Mesothelial cell of epicardium (in vitro differentiated cells): Measurements from ENCODE around the gene TEX29. TPM values are rescaled to one million over a fixed set of nuclear protein-coding genes. Genes with fewer than 3 reads are reported as not detected.

Source experiments
- DNase-seq, 2 experiments: peaks; one replicate each; pipeline ENCODE4 v3.0.0; 2021; ENCODE audit warnings: low spot score in 2 of 2; ENCODE audit not compliant: unreplicated experiment in 2 of 2
- H3K27ac Mint-ChIP-seq: 2 replicates; pipeline ENCODE4 v1.8.0; 2021; ENCODE audit warnings: mixed read lengths
- H3K27me3 Mint-ChIP-seq: 2 replicates; pipeline ENCODE4 v1.8.0; 2021; ENCODE audit warnings: low read depth, mixed read lengths
- H3K36me3 Mint-ChIP-seq: 2 replicates; pipeline ENCODE4 v1.8.0; 2021; ENCODE audit warnings: mixed read lengths
- H3K4me1 Mint-ChIP-seq: 2 replicates; pipeline ENCODE4 v1.8.0; 2021; ENCODE audit warnings: mixed read lengths
- H3K4me3 Mint-ChIP-seq: 2 replicates; pipeline ENCODE4 v1.8.0; 2021; ENCODE audit warnings: mild to moderate bottlenecking, moderate library complexity, mixed read lengths
- H3K9me3 Mint-ChIP-seq: 2 replicates; pipeline ENCODE4 v1.8.0; 2021; ENCODE audit warnings: mixed read lengths
- total RNA-seq: library from RNA; stranded (reverse); gene quantifications from 3 replicates; pipeline ENCODE4 v1.2.1, GENCODE V29; 2021
- TF ChIP-seq, protein P1 (sequence below): fragments of 200-600 bp; sonication (generic); IDR thresholded peaks from one replicate; pipeline ENCODE4 v1.5.0; 2021; ENCODE audit warnings: antibody characterized with exemption; ENCODE audit not compliant: unreplicated experiment

The TEX29 gene
- total RNA-seq, 1 donor from 2014 or later: 0.45 TPM

DNA sequence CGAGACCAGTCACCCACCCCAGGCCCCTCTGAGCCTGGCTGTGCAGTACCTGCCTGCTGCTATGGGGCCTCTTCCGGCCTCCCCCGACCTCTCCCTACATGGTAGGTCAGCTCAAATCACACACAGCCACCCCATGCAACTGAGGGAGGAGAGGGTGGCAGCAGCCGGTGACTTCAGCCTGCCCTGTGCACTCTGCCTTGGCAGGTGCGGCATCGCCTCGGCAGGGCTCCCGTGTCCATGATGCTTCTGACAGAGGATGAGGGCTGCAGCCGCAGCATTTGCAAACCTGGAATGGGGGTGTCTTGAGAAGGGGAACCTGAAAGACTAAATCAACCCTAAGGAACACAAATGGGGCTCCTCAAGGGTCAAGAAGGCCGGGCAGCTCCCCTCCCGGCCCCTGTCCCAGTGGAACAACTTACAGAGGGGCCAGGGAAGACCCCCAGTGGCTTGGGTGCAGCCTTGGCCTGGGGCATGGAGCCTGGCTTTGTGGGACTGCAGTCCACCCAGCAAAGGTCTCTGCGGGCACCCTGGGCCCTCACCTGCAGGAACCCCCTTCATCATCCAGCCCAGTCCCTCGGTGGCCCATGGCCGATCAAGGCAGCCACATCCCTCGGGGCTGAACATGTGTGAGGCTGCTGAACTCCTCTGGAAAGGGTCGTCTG lies 6.7 kb downstream of the TEX29 start:
- Mint-ChIP-seq H3K9me3 (peaks cover 4% of the 10 kb centered on the region), H3K4me1 (peaks cover 2% of the 10 kb centered on the region), H3K4me3 (no peak overlapping the region), H3K27ac (no peak overlapping the region), H3K36me3 (no peaks in the 10 kb centered on the region), H3K27me3 (no peaks in the 10 kb centered on the region)
- TF ChIP-seq, protein P1, sequence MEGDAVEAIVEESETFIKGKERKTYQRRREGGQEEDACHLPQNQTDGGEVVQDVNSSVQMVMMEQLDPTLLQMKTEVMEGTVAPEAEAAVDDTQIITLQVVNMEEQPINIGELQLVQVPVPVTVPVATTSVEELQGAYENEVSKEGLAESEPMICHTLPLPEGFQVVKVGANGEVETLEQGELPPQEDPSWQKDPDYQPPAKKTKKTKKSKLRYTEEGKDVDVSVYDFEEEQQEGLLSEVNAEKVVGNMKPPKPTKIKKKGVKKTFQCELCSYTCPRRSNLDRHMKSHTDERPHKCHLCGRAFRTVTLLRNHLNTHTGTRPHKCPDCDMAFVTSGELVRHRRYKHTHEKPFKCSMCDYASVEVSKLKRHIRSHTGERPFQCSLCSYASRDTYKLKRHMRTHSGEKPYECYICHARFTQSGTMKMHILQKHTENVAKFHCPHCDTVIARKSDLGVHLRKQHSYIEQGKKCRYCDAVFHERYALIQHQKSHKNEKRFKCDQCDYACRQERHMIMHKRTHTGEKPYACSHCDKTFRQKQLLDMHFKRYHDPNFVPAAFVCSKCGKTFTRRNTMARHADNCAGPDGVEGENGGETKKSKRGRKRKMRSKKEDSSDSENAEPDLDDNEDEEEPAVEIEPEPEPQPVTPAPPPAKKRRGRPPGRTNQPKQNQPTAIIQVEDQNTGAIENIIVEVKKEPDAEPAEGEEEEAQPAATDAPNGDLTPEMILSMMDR: no peak
- DNase-seq: no peak

DNA sequence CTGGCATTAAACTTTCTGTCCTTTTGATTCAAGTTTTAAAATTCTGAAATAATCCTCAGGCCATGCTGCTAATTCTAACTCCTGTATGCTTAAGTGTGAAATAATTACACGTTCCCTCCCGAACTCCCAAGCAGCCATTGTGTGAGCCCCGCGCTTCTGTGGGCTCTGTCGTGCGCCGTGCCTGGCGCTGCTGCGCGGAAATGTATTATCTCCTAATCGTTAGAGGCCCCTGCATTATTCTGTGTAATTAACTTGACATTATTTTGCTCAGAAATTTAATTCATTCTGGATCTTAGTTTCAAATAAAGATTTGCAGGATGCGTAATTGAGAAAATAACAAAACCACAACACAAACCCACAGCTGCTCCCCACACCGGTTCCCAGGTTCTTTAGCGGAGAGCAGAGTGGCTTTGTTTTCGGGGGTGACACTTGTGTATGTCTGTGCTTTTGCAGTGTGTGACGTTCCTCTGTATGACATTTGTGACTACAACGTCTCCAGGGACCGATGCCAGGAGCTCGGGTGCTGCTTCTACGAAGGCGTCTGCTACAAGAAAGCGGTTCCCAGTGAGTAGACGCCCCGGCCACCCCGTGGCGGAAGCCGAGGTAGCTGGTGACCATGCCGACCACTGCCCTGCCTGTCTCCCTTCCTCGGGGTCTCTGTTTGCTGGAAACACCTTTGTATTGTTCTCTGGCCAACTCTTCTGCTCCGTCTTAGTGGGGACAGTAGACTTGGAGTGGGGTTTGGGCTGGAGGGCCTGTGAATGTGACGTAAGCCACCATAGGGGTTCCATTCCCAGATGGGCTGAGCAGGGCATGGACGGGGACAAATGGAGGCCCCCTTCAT lies 7.5 kb downstream of the TEX29 start:
- H3K27ac Mint-ChIP-seq: no peak overlapping the region
- H3K4me3 Mint-ChIP-seq: no peak overlapping the region
- peaks cover 2% of the 10 kb centered on the region for H3K4me1 Mint-ChIP-seq
- TF ChIP-seq, protein P1: no peak
- no peak for DNase-seq
- H3K27me3 Mint-ChIP-seq: no peaks in the 10 kb centered on the region
- peaks cover 11% of the 10 kb centered on the region for H3K9me3 Mint-ChIP-seq
- H3K36me3 Mint-ChIP-seq: no peaks in the 10 kb centered on the region

DNA sequence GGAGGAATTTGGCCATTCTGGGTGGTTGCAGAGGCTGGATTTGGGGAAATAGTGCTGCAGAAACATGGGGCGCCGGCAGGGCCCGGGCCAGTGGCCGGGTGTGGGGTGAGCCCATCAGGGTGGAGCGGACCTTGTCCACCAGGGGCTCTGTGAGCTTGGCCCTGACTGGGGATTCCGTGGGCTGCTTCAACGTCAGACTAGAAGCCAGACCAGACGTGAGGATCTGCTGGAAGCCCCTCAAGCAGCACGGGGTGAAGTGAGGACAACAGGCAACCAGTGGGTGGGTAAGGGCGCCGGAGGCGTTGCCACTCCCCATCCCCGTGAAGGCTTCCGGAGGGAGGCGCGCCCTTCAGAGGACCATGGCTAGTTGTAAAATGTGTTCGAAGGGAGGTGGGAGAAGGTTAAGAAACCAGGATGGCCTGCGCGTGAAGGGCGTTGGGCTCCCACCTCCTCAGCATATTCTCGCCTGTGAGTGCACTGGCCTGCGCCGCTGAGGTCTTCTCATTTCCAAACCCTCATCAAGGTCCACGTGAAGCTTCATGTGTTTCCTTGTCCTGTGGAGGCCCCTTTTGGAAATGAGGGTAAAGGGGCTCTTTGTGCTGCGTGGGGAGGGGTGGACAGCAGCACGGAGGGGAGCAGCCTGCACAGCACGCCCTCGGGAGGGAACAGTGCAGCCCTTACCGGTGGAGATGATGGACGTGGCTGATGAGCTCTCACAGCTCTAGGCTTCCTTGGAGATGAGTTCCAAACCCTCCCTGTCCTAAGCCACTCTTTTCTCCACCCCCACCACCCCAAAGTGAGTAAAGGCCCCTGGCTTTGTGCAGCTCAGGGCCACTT lies 8.3 kb downstream of the TEX29 start:
- DNase-seq: no peak
- TF ChIP-seq, protein P1: no peak
- Mint-ChIP-seq H3K4me3 (no peak overlapping the region), H3K4me1 (peaks cover 2% of the 10 kb centered on the region), H3K27me3 (no peaks in the 10 kb centered on the region), H3K36me3 (no peaks in the 10 kb centered on the region), H3K9me3 (peaks cover 18% of the 10 kb centered on the region), H3K27ac (no peak overlapping the region)

DNA sequence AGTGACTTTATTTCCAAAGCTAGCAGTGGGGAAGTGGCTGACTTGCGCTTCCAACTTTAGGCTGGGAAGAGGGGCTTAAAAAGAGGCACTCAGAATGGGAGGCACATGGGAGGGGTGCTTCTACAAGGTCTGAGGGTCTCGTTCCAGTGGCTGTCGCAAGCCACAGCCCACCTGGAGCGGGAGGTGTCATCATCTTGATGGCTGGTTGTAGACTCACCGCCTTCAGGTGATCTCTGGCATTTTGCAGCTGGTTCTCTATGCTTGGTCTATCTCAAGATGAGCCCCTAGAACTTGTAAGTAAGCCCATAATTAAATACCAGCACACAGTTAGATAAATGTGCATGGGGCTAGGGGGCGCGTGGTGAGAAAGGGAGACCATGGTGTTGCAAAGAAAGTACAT lies 9.2 kb downstream of the TEX29 start:
- Mint-ChIP-seq H3K36me3 (peaks cover 2% of the 10 kb centered on the region), H3K4me3 (no peak overlapping the region), H3K9me3 (peaks cover 23% of the 10 kb centered on the region), H3K4me1 (peaks cover 2% of the 10 kb centered on the region), H3K27me3 (no peaks in the 10 kb centered on the region), H3K27ac (no peak overlapping the region)
- DNase-seq: no peak
- TF ChIP-seq, protein P1: no peak

DNA sequence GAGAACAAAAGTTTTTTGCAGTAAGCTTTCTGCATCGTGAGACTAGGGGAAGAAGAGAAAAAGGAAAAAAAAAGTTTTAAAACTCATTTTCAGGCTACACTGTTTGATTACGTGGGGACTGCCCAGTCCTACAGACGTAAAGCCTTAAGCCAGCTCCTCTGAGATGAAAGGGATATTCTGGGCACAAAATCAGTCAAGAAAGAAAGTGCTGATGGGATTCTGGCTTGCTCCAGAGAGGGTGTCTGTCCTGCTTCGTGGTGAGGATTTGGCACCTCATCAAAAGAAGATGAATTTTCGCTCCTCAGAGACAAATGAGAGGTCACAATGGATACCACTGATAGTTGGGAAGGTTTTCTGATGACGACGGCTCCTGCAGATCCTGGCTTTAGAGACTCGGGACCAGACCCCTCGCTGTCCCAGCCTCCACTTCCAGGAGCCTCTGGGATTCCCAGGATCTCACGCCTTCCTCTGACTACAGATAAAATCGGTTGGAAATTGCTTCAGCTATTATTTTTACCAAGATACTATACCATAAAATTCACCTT lies 9.7 kb downstream of the TEX29 start:
- H3K9me3 Mint-ChIP-seq: peaks cover 23% of the 10 kb centered on the region
- no peaks in the 10 kb centered on the region for H3K27me3 Mint-ChIP-seq
- no peak overlapping the region for H3K27ac Mint-ChIP-seq
- DNase-seq: no peak
- peaks cover 2% of the 10 kb centered on the region for H3K4me1 Mint-ChIP-seq
- H3K4me3 Mint-ChIP-seq: no peak overlapping the region
- H3K36me3 Mint-ChIP-seq: peaks cover 2% of the 10 kb centered on the region
- TF ChIP-seq, protein P1: no peak
